Osteocyte (in vitro differentiated cells): Measurements from ENCODE around the gene CDH23. TPM values are rescaled to one million over a fixed set of nuclear protein-coding genes. Genes with fewer than 3 reads are reported as not detected.

Experiments used
- DNase-seq: peaks from one replicate; pipeline ENCODE4 v3.0.0; 2021; ENCODE audit warnings: mixed read lengths; ENCODE audit not compliant: unreplicated experiment; ENCODE audit errors: extremely low spot score
- H3K27ac Mint-ChIP-seq: one replicate; pipeline ENCODE4 v1.8.0; 2021; ENCODE audit warnings: mild to moderate bottlenecking, mixed read lengths; ENCODE audit not compliant: unreplicated experiment
- H3K27me3 Mint-ChIP-seq: one replicate; pipeline ENCODE4 v1.8.0; 2021; ENCODE audit warnings: mixed read lengths; ENCODE audit not compliant: unreplicated experiment
- H3K36me3 Mint-ChIP-seq: one replicate; pipeline ENCODE4 v1.8.0; 2021; ENCODE audit warnings: mixed read lengths; ENCODE audit not compliant: unreplicated experiment
- H3K4me1 Mint-ChIP-seq: one replicate; pipeline ENCODE4 v1.8.0; 2021; ENCODE audit warnings: mixed read lengths; ENCODE audit not compliant: unreplicated experiment
- H3K4me3 Mint-ChIP-seq: one replicate; pipeline ENCODE4 v1.8.0; 2021; ENCODE audit warnings: mild to moderate bottlenecking, moderate library complexity, mixed read lengths; ENCODE audit not compliant: unreplicated experiment
- H3K9me3 Mint-ChIP-seq: one replicate; pipeline ENCODE4 v1.8.0; 2021; ENCODE audit warnings: mixed read lengths; ENCODE audit not compliant: unreplicated experiment
- CTCF ChIP-seq: fragments of 200-600 bp; sonication (generic); IDR thresholded peaks from 2 replicates; pipeline ENCODE4 v1.5.0; 2021; ENCODE audit warnings: antibody characterized with exemption, mild to moderate bottlenecking, moderate library complexity
- total RNA-seq: library from RNA; stranded (reverse); gene quantifications from 2 replicates; pipeline ENCODE4 v1.2.1, GENCODE V29; 2021

The CDH23 gene
- total RNA-seq, 1 donor from 2014 or later = not detected

GRCh38 chr10:71754562-71754961 lies 357.8 kb downstream of the CDH23 start:
- no peak for DNase-seq
- H3K36me3 Mint-ChIP-seq = no peaks in the 10 kb centered on the region
- H3K9me3 Mint-ChIP-seq = no peaks in the 10 kb centered on the region
- H3K27me3 Mint-ChIP-seq = peaks cover 19% of the 10 kb centered on the region
- no peak overlapping the region for H3K27ac Mint-ChIP-seq
- H3K4me3 Mint-ChIP-seq = no peak overlapping the region
- no peak for TF ChIP-seq CTCF
- peaks cover 1% of the 10 kb centered on the region for H3K4me1 Mint-ChIP-seq

GRCh38 chr10:71755179-71755879 lies 358.6 kb downstream of the CDH23 start:
- H3K4me3 Mint-ChIP-seq = no peak overlapping the region
- peaks cover 1% of the 10 kb centered on the region for H3K4me1 Mint-ChIP-seq
- no peaks in the 10 kb centered on the region for H3K36me3 Mint-ChIP-seq
- no peak overlapping the region for H3K27ac Mint-ChIP-seq
- no peak for TF ChIP-seq CTCF
- DNase-seq = no peak
- H3K27me3 Mint-ChIP-seq = peaks cover 19% of the 10 kb centered on the region
- no peaks in the 10 kb centered on the region for H3K9me3 Mint-ChIP-seq

GRCh38 chr10:71756311-71757191 lies 359.8 kb downstream of the CDH23 start:
- H3K27me3 Mint-ChIP-seq = peaks cover 19% of the 10 kb centered on the region
- H3K36me3 Mint-ChIP-seq = no peaks in the 10 kb centered on the region
- no peak overlapping the region for H3K4me3 Mint-ChIP-seq
- DNase-seq = no peak
- no peak overlapping the region for H3K27ac Mint-ChIP-seq
- TF ChIP-seq CTCF = no peak
- H3K9me3 Mint-ChIP-seq = no peaks in the 10 kb centered on the region
- H3K4me1 Mint-ChIP-seq = peaks cover 1% of the 10 kb centered on the region

- Mint-ChIP-seq H3K4me1 (peaks cover 1% of the 10 kb centered on the region), H3K36me3 (no peaks in the 10 kb centered on the region), H3K27me3 (peaks cover 19% of the 10 kb centered on the region), H3K4me3 (no peak overlapping the region), H3K27ac (no peak overlapping the region), H3K9me3 (no peaks in the 10 kb centered on the region)
- TF ChIP-seq CTCF = no peak
- no peak for DNase-seq
Measured at GRCh38 chr10:71757399-71757922, 360.7 kb downstream of the CDH23 start.

GRCh38 chr10:71761105-71761511 lies 364.4 kb downstream of the CDH23 start:
- Mint-ChIP-seq H3K27ac (no peak overlapping the region), H3K9me3 (no peaks in the 10 kb centered on the region), H3K27me3 (peaks cover 7% of the 10 kb centered on the region), H3K36me3 (no peaks in the 10 kb centered on the region), H3K4me3 (no peak overlapping the region), H3K4me1 (peaks cover 10% of the 10 kb centered on the region)
- DNase-seq = no peak
- TF ChIP-seq CTCF = no peak
